HG02759 (cell line): Measurements from ENCODE around the gene SSRP1.

ENCODE experiments used
- ATAC-seq: cut with Tn5 transposase; IDR thresholded peaks from one replicate; pipeline ENCODE4 v1.9.1; 2021; ENCODE audit warnings: mild to moderate bottlenecking, moderate library complexity; ENCODE audit not compliant: unreplicated experiment

Gene SSRP1

GRCh38 chr11:57276169-57276970, 59.3 kb downstream of the SSRP1 start:
- no peak for ATAC-seq
